ENCODE measurements around the gene MAP3K20.
"Not testable (repeated sequence)": the region's sequence is repeated elsewhere in the genome, so short reads cannot be mapped to it uniquely, and the experiment has no call there.

MAP3K20 gene

GRCh38 chr2:173161040-173161439 lies 85.4 kb downstream of the MAP3K20 start:
- DNase-seq (ENCODE audit: low spot score), result no peak
- in situ Hi-C loops (cut with MboI; ENCODE audit: low pct_unique_long_range_greater_than_20kb, low sequenced_read_pairs, unreplicated experiment), result no loop called here
- no peak for TF ChIP-seq CTCF (IDR thresholded peaks at IDR 0.05; ENCODE audit: extremely low read depth, insufficient read depth, missing control alignments)

- no peak for DNase-seq (ENCODE audit: low spot score)
- in situ Hi-C loops (cut with MboI; ENCODE audit: low pct_unique_long_range_greater_than_20kb, low sequenced_read_pairs, unreplicated experiment), result no loop called here
- no peak for TF ChIP-seq CTCF (IDR thresholded peaks at IDR 0.05; ENCODE audit: extremely low read depth, insufficient read depth, missing control alignments)
Observed at GRCh38 chr2:173161507-173161906, 85.9 kb downstream of the MAP3K20 start.

GRCh38 chr2:173163357-173163756 lies 87.7 kb downstream of the MAP3K20 start:
- in situ Hi-C loops (cut with MboI; ENCODE audit: low pct_unique_long_range_greater_than_20kb, low sequenced_read_pairs, unreplicated experiment); DNase-seq (ENCODE audit: low spot score): not testable (repeated sequence)

GRCh38 chr2:173164396-173164795 lies 88.8 kb downstream of the MAP3K20 start:
- no peak for TF ChIP-seq CTCF (IDR thresholded peaks at IDR 0.05; ENCODE audit: extremely low read depth, insufficient read depth, missing control alignments)
- in situ Hi-C loops (cut with MboI; ENCODE audit: low pct_unique_long_range_greater_than_20kb, low sequenced_read_pairs, unreplicated experiment), result no loop called here
- no peak for DNase-seq (ENCODE audit: low spot score)

- in situ Hi-C loops (cut with MboI; ENCODE audit: low pct_unique_long_range_greater_than_20kb, low sequenced_read_pairs, unreplicated experiment), result no loop called here
- DNase-seq (ENCODE audit: low spot score), result no peak
- no peak for TF ChIP-seq CTCF (IDR thresholded peaks at IDR 0.05; ENCODE audit: extremely low read depth, insufficient read depth, missing control alignments)
Observed at GRCh38 chr2:173165443-173166238, 90.0 kb downstream of the MAP3K20 start.

GRCh38 chr2:173171321-173171720 lies 95.7 kb downstream of the MAP3K20 start:
- in situ Hi-C loops (cut with MboI; ENCODE audit: low pct_unique_long_range_greater_than_20kb, low sequenced_read_pairs, unreplicated experiment), result no loop called here
- TF ChIP-seq CTCF (IDR thresholded peaks at IDR 0.05; ENCODE audit: extremely low read depth, insufficient read depth, missing control alignments), result no peak
- no peak for DNase-seq (ENCODE audit: low spot score)

GRCh38 chr2:173171924-173172643 lies 96.4 kb downstream of the MAP3K20 start:
- in situ Hi-C loops (cut with MboI; ENCODE audit: low pct_unique_long_range_greater_than_20kb, low sequenced_read_pairs, unreplicated experiment), result no loop called here
- TF ChIP-seq CTCF (IDR thresholded peaks at IDR 0.05; ENCODE audit: extremely low read depth, insufficient read depth, missing control alignments), result no peak
- DNase-seq (ENCODE audit: low spot score), result no peak

- DNase-seq (ENCODE audit: low spot score); in situ Hi-C loops (cut with MboI; ENCODE audit: low pct_unique_long_range_greater_than_20kb, low sequenced_read_pairs, unreplicated experiment): not testable (repeated sequence)
Observed at GRCh38 chr2:173174339-173174738, 98.7 kb downstream of the MAP3K20 start.
